ENCODE measurements around the gene PRR12. TPM values are rescaled to one million over a fixed set of nuclear protein-coding genes. Genes with fewer than 3 reads are reported as not detected.
A peak's percentile ranks its signal among the peaks of the same experiment; 100 is the strongest.

PRR12 gene
- total RNA-seq, 1 experiment from 2014 or later = 22.9 TPM

DNA sequence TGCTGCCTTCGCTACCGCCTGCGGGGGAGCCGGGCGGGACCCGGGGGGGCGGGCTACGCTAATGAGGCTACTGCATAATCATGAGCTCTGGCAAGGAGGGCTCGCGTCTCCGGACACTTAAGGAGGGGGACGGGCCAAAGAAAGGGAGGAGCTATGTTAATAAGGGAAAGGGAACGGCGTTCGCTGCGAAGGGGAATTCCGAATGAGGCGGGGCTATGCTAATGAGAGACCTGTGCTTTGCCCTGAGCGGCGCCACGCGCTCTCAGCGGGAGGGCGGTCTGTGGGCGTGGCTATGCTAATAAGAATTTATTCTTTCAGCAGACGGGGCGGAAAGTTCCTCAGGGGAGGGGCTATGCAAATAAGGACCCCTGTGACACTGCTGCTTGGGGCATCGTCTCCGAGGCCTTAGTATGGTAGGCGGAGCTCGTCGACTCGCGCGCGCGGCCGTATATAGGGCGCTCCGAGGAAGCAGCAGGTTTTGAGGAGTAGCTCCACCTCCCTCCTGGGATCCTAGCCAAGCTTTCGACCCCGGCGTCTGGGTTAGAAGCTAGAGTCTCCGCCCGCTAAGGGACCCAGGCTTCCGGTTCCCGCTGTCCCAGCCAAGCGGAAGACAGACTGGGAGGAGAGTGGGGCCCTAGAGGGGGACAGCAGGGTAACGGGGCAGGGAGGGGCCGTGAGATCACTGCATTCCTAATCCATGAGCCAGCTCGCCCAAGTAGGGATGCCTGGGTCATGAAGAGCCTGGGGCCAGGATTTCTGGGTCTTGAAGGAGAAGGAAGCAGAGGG is 49.3 kb downstream of the PRR12 start, which contains the start of gene RRAS:
Gene RRAS, minus strand, starts transcription at position 31 of the 786 bp plus-strand sequence. CDS start 45 bp downstream, outside the sequence.
- ATAC-seq (peak; percentile 81), DNase-seq (ENCODE audit: low read depth, low spot score) (peak; percentile 97)
- H3K4me1 ChIP-seq (ENCODE audit: control insufficient read depth, insufficient read depth, low read length) = peaks cover 16% of the 10 kb centered on the region
- peaks cover 4% of the 10 kb centered on the region; the same call in 1 of the 2 replicates for H3K36me3 ChIP-seq (ENCODE audit: control insufficient read depth, insufficient read depth, low read length)
- no peaks in the 10 kb centered on the region for H3K9me3 ChIP-seq (ENCODE audit: control insufficient read depth, insufficient read depth, low read depth, low read length)
- H3K27me3 ChIP-seq (ENCODE audit: control insufficient read depth, insufficient read depth, low read length) = no peaks in the 10 kb centered on the region
- in situ Hi-C loops (cut with HindIII; ENCODE audit: low pct_unique_long_range_greater_than_20kb, low sequenced_read_pairs) (no loop called here), intact Hi-C loops (cut with micrococcal nuclease; ENCODE audit: unreplicated experiment) (no loop called here)
- peak within 1 kb of the TSS; percentile 49 to 80 for H3K4me3 ChIP-seq (ENCODE audit: low read depth in 2 of 2, low read length in 2 of 2)
- peak within 1 kb of the TSS; percentile 99 for H3K27ac ChIP-seq (ENCODE audit: low read length)
- TF ChIP-seq POLR2AphosphoS5 (IDR thresholded peaks at IDR 0.05; ENCODE audit: low read depth, low read length) (peak; percentile 90; the same call in 1 of the 2 replicates), TCF7L2 (IDR thresholded peaks at IDR 0.05; ENCODE audit: low read depth, low read length) (no peak)
- no TSS peak for BruUV-seq (replicated peaks)
- POLR2A ChIA-PET = interaction anchor here (0.9 to 1.4 kb wide), 5 partner anchors 9 to 152 kb away, joined by 3 to 5 read pairs (median 4); partner anchors contain the start of genes PRMT1 and PRRG2
- CTCF ChIA-PET = interaction anchor here (0.6 kb wide), 2 partner anchors 9 to 23 kb away, joined by 3 to 4 read pairs; no protein-coding TSS in a partner anchor

DNA sequence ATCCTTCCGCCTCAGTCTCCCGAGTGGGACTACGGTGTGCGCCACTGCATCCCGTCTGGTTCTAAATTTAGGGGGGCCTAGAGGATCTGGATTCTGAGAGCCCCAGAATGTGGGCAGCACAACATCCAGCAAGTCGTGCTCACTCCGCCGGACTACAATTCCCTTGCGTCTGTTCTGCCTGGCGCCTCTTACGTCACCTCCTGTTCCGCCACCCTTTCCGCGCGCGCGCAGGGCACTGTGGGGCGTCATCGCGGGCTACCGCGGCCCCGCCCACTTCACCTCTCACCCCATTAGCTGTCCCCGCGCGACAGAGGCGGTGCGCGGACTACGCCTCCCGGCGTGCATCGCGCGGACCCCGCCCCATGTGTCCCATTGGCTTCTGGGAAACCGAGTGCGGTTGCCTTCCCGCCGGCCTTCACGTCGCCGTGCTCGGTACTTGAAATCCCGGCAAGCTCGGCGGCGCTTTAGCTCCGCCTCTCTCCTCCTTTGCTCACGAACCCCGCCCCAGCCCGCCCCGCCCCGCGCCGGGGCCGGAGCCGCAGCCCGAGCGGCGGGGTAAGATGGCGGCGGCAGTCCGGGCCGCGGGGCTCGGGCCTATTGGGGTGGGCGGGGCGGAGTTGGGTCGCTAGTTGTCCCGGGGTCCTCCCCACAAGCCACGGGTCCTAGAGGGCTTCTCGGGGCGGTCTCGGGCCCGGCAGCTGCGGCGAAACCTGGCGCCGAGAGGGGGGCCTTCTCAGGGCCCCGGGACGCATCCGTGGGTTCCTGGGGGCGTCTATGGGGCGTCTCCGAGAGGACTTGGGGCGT is 50.9 kb downstream of the PRR12 start, which contains the start of gene SCAF1:
Gene SCAF1, plus strand, starts transcription at position 522 of the 804 bp plus-strand sequence. CDS start 2,818 bp downstream, outside the sequence.
- Histone ChIP-seq H3K27me3 (ENCODE audit: control insufficient read depth, insufficient read depth, low read length) (no peaks in the 10 kb centered on the region), H3K4me1 (ENCODE audit: control insufficient read depth, insufficient read depth, low read length) (peaks cover 16% of the 10 kb centered on the region), H3K4me3 (ENCODE audit: low read depth in 2 of 2, low read length in 2 of 2) (peak within 1 kb of the TSS; percentile 94 to 96), H3K36me3 (ENCODE audit: control insufficient read depth, insufficient read depth, low read length) (peaks cover 4% of the 10 kb centered on the region; the same call in 1 of the 2 replicates), H3K27ac (ENCODE audit: low read length) (peak within 1 kb of the TSS; percentile 99), H3K9me3 (ENCODE audit: control insufficient read depth, insufficient read depth, low read depth, low read length) (no peaks in the 10 kb centered on the region)
- ATAC-seq (peak; percentile 74), DNase-seq (ENCODE audit: low read depth, low spot score) (peak; percentile 74)
- BruUV-seq (replicated peaks) = no TSS peak
- in situ Hi-C loops (cut with HindIII; ENCODE audit: low pct_unique_long_range_greater_than_20kb, low sequenced_read_pairs) (no loop called here), intact Hi-C loops (cut with micrococcal nuclease; ENCODE audit: unreplicated experiment) (no loop called here)
- ChIA-PET POLR2A (interaction anchor here (0.5 to 1.0 kb wide), 4 partner anchors 12 to 95 kb away, joined by 3 to 5 read pairs (median 3); no protein-coding TSS in a partner anchor), CTCF (interaction anchor here (0.7 kb wide), 1 partner anchor 189 kb away, joined by 3 read pairs; the partner anchor contains the start of gene ALDH16A1)
- TF ChIP-seq TCF7L2 (IDR thresholded peaks at IDR 0.05; ENCODE audit: low read depth, low read length) = no peak
- TF ChIP-seq, protein P1, sequence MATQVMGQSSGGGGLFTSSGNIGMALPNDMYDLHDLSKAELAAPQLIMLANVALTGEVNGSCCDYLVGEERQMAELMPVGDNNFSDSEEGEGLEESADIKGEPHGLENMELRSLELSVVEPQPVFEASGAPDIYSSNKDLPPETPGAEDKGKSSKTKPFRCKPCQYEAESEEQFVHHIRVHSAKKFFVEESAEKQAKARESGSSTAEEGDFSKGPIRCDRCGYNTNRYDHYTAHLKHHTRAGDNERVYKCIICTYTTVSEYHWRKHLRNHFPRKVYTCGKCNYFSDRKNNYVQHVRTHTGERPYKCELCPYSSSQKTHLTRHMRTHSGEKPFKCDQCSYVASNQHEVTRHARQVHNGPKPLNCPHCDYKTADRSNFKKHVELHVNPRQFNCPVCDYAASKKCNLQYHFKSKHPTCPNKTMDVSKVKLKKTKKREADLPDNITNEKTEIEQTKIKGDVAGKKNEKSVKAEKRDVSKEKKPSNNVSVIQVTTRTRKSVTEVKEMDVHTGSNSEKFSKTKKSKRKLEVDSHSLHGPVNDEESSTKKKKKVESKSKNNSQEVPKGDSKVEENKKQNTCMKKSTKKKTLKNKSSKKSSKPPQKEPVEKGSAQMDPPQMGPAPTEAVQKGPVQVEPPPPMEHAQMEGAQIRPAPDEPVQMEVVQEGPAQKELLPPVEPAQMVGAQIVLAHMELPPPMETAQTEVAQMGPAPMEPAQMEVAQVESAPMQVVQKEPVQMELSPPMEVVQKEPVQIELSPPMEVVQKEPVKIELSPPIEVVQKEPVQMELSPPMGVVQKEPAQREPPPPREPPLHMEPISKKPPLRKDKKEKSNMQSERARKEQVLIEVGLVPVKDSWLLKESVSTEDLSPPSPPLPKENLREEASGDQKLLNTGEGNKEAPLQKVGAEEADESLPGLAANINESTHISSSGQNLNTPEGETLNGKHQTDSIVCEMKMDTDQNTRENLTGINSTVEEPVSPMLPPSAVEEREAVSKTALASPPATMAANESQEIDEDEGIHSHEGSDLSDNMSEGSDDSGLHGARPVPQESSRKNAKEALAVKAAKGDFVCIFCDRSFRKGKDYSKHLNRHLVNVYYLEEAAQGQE (IDR thresholded peaks at IDR 0.05; ENCODE audit: insufficient read depth in 1 of 2, low read depth in 2 of 2, low read length in 1 of 2) = no peak
- TF ChIP-seq SIN3A (IDR thresholded peaks at IDR 0.05; ENCODE audit: borderline replicate concordance, insufficient read depth, low read depth, low read length) = 0 out of 2 replicates have a peak, but pooled peaks have one; percentile 46
- TF ChIP-seq, protein P2, sequence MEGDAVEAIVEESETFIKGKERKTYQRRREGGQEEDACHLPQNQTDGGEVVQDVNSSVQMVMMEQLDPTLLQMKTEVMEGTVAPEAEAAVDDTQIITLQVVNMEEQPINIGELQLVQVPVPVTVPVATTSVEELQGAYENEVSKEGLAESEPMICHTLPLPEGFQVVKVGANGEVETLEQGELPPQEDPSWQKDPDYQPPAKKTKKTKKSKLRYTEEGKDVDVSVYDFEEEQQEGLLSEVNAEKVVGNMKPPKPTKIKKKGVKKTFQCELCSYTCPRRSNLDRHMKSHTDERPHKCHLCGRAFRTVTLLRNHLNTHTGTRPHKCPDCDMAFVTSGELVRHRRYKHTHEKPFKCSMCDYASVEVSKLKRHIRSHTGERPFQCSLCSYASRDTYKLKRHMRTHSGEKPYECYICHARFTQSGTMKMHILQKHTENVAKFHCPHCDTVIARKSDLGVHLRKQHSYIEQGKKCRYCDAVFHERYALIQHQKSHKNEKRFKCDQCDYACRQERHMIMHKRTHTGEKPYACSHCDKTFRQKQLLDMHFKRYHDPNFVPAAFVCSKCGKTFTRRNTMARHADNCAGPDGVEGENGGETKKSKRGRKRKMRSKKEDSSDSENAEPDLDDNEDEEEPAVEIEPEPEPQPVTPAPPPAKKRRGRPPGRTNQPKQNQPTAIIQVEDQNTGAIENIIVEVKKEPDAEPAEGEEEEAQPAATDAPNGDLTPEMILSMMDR (IDR thresholded peaks at IDR 0.05) = no peak
- peak; percentile 51; the same call in 1 of the 2 replicates for TF ChIP-seq POLR2AphosphoS5 (IDR thresholded peaks at IDR 0.05; ENCODE audit: low read depth, low read length)
